Calu3 (cell line): ENCODE data around the gene UBE2F. TPM values are rescaled to one million over a fixed set of nuclear protein-coding genes. Genes with fewer than 3 reads are reported as not detected.
A peak's percentile ranks its signal among the peaks of the same experiment; 100 is the strongest.

Experiments
- BruUV-seq: library from RNA; stranded (reverse); fragments of 400-500 nt; replicated peaks from 2 replicates; lab custom pipeline; 2021; lab: Mats Ljungman, UMichigan
- CTCF ChIA-PET: fragments of 300-600 bp; sonication (Branson Sonifier 250); formaldehyde crosslinking; loops from one replicate; lab custom pipeline; 2022; ENCODE audit warnings: antibody characterized with exemption; lab: Charles Lee
- DNase-seq: peaks from one replicate; pipeline ENCODE4 v3.0.0; 2022
- H3K27ac Mint-ChIP-seq: one replicate; pipeline ENCODE4 v1.8.0; 2022; ENCODE audit warnings: mixed read lengths; ENCODE audit not compliant: unreplicated experiment
- H3K27me3 Mint-ChIP-seq: one replicate; pipeline ENCODE4 v1.8.0; 2022; ENCODE audit warnings: mixed read lengths; ENCODE audit not compliant: unreplicated experiment
- H3K36me3 Mint-ChIP-seq: one replicate; pipeline ENCODE4 v1.8.0; 2022; ENCODE audit warnings: mild to moderate bottlenecking, moderate library complexity, mixed read lengths; ENCODE audit not compliant: insufficient read depth, unreplicated experiment
- H3K4me1 Mint-ChIP-seq: one replicate; pipeline ENCODE4 v1.8.0; 2022; ENCODE audit warnings: mild to moderate bottlenecking, low read depth, mixed read lengths; ENCODE audit not compliant: unreplicated experiment
- H3K4me3 Mint-ChIP-seq: one replicate; pipeline ENCODE4 v1.8.0; 2022; ENCODE audit warnings: mild to moderate bottlenecking, low read depth, moderate library complexity, mixed read lengths; ENCODE audit not compliant: unreplicated experiment
- H3K9me3 Mint-ChIP-seq: one replicate; pipeline ENCODE4 v1.8.0; 2022; ENCODE audit warnings: low read depth, mixed read lengths; ENCODE audit not compliant: unreplicated experiment
- CTCF ChIP-seq: fragments of 200-600 bp; IDR thresholded peaks from one replicate; pipeline ENCODE4 v1.8.0; 2022; ENCODE audit warnings: antibody characterized with exemption; ENCODE audit not compliant: unreplicated experiment
- intact Hi-C: fragments of 100-400 bp; cut with micrococcal nuclease; formaldehyde crosslinking; loops from one replicate; pipeline ENCODE4 v1.10.0; 2022; ENCODE audit not compliant: unreplicated experiment
- total RNA-seq: library from RNA; stranded (reverse); gene quantifications from 2 replicates; pipeline ENCODE4 v1.2.3, GENCODE V29; 2022

UBE2F gene
- total RNA-seq, 1 experiment from 2014 or later, result 40.1 TPM

DNA sequence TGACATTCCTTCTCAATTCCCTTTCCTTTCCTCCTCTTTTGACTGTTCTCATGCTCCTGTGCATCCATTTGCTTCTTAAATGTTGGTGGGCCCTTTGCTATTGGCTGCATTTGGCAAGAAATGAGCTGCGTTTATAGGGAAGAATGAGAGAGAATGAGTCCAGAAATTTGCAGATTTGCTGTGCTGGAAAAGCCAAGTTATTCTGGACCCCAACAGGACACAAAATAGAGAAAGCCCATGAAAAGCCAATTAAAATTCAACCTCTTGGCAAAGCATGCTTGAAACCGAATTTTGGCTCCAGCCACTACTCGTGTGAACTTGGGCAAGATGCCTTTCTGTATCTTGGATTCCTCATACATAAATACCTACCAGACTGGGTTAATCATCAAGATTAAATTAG lies 92.7 kb downstream of the UBE2F start:
- peak overlapping the region; percentile 83 for H3K4me3 Mint-ChIP-seq
- CTCF ChIA-PET, result interaction anchor here (0.7 kb wide), 1 partner anchor 577 kb away, joined by 5 read pairs; no protein-coding TSS in a partner anchor
- H3K36me3 Mint-ChIP-seq, result peaks cover 24% of the 10 kb centered on the region
- no peak for DNase-seq
- no TSS peak for BruUV-seq
- H3K4me1 Mint-ChIP-seq, result peaks cover 44% of the 10 kb centered on the region
- H3K27ac Mint-ChIP-seq, result no peak overlapping the region
- H3K9me3 Mint-ChIP-seq, result no peaks in the 10 kb centered on the region
- no peak for TF ChIP-seq CTCF
- H3K27me3 Mint-ChIP-seq, result peaks cover 11% of the 10 kb centered on the region
- intact Hi-C loops, result no loop called here

DNA sequence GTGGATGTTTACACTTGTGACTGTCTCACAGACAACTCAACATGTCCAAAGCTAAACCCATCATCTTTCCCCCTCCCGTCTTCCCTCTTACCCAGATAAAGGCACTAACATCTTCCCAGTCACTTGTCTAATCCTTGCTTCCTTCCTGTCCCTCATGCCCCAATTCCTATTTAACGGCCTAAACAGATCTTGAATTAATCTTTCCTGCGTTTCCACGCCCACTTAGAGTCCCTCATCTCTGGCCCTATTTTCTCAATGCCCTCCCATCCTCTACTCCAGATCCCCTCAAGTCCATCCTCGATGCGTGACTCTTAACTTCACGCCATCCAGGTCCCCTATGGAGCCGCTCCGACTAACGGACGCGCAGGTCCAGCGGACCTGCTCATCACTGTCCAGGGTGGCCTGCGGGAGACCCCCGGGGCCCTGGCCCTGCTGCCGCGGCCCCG lies 93.3 kb downstream of the UBE2F start:
- Mint-ChIP-seq H3K27ac (peak overlapping the region; percentile 41), H3K4me1 (peaks cover 50% of the 10 kb centered on the region), H3K27me3 (peaks cover 11% of the 10 kb centered on the region), H3K4me3 (peak overlapping the region; percentile 83), H3K36me3 (peaks cover 24% of the 10 kb centered on the region), H3K9me3 (no peaks in the 10 kb centered on the region)
- intact Hi-C loops, result loop anchor here (5.0 kb wide), 1 partner anchor 82 kb away; no protein-coding TSS in a partner anchor
- no peak for TF ChIP-seq CTCF
- DNase-seq, result no peak
- no TSS peak for BruUV-seq
- CTCF ChIA-PET, result interaction anchor here (0.8 to 1.0 kb wide), 3 partner anchors 39 to 203 kb away, joined by 3 to 6 read pairs (median 3); no protein-coding TSS in a partner anchor

GRCh38 chr2:238060542-238061314 lies 93.9 kb downstream of the UBE2F start, which contains the start of gene SCLY:
Gene SCLY, plus strand, starts transcription at chr2:238061001. Its CDS starts 54 bp downstream, at chr2:238061055.
- peaks cover 11% of the 10 kb centered on the region for H3K27me3 Mint-ChIP-seq
- TF ChIP-seq CTCF, result no peak
- CTCF ChIA-PET, result interaction anchor here (0.8 to 1.0 kb wide), 3 partner anchors 38 to 203 kb away, joined by 3 to 6 read pairs (median 3); no protein-coding TSS in a partner anchor
- intact Hi-C loops, result loop anchor here (5.0 kb wide), 1 partner anchor 82 kb away; no protein-coding TSS in a partner anchor
- peak within 1 kb of the TSS; percentile 83 for H3K4me3 Mint-ChIP-seq
- BruUV-seq, result no TSS peak
- H3K36me3 Mint-ChIP-seq, result peaks cover 24% of the 10 kb centered on the region
- H3K9me3 Mint-ChIP-seq, result no peaks in the 10 kb centered on the region
- H3K27ac Mint-ChIP-seq, result peak within 1 kb of the TSS; percentile 57
- peaks cover 55% of the 10 kb centered on the region for H3K4me1 Mint-ChIP-seq
- peak; percentile 98 for DNase-seq

- Mint-ChIP-seq H3K9me3 (no peaks in the 10 kb centered on the region), H3K27ac (peak overlapping the region; percentile 57), H3K4me1 (peaks cover 55% of the 10 kb centered on the region), H3K4me3 (peak overlapping the region; percentile 83), H3K36me3 (peaks cover 28% of the 10 kb centered on the region), H3K27me3 (peaks cover 2% of the 10 kb centered on the region)
- CTCF ChIA-PET, result interaction anchor here (1.0 to 1.2 kb wide), 2 partner anchors 80 to 202 kb away, joined by 3 read pairs; no protein-coding TSS in a partner anchor
- TF ChIP-seq CTCF, result no peak
- DNase-seq, result peak; percentile 36
- no TSS peak for BruUV-seq
- intact Hi-C loops, result loop anchor here (5.0 kb wide), 1 partner anchor 81 kb away; no protein-coding TSS in a partner anchor
These were observed 94.7 kb downstream of the UBE2F start for GRCh38 chr2:238061315-238062202.
